ENCODE results near the gene IFNGR1. TPM values are rescaled to one million over a fixed set of nuclear protein-coding genes. Genes with fewer than 3 reads are reported as not detected.

The IFNGR1 gene
- total RNA-seq, 1 experiment from 2014 or later = 23.4 TPM

- in situ Hi-C loops (cut with HindIII; ENCODE audit: low pct_unique_long_range_greater_than_20kb, low sequenced_read_pairs) = no loop called here
- DNase-seq (ENCODE audit: low read depth, low spot score) (no peak), ATAC-seq (no peak)
- Histone ChIP-seq H3K4me1 (ENCODE audit: control insufficient read depth, insufficient read depth, low read length) (no peaks in the 10 kb centered on the region), H3K4me3 (ENCODE audit: low read depth in 2 of 2, low read length in 2 of 2) (no peak overlapping the region), H3K36me3 (ENCODE audit: control insufficient read depth, insufficient read depth, low read length) (no peaks in the 10 kb centered on the region), H3K9me3 (ENCODE audit: control insufficient read depth, insufficient read depth, low read depth, low read length) (no peaks in the 10 kb centered on the region), H3K27ac (ENCODE audit: low read length) (no peak overlapping the region), H3K27me3 (ENCODE audit: control insufficient read depth, insufficient read depth, low read length) (no peaks in the 10 kb centered on the region; the same call in 1 of the 2 replicates)
- POLR2A ChIA-PET = interaction anchor here (0.8 kb wide), 1 partner anchor 45 kb away, joined by 8 read pairs; no protein-coding TSS in a partner anchor
- no peak for TF ChIP-seq POLR2AphosphoS5 (IDR thresholded peaks at IDR 0.05; ENCODE audit: low read depth, low read length)
- no peak for TF ChIP-seq TCF7L2 (IDR thresholded peaks at IDR 0.05; ENCODE audit: low read depth, low read length)
- no peak for TF ChIP-seq REST (IDR thresholded peaks at IDR 0.05; ENCODE audit: insufficient read depth in 1 of 2, low read depth in 2 of 2, low read length in 1 of 2)
- no peak for TF ChIP-seq SIN3A (IDR thresholded peaks at IDR 0.05; ENCODE audit: borderline replicate concordance, insufficient read depth, low read depth, low read length)
- TF ChIP-seq CTCF (IDR thresholded peaks at IDR 0.05) = no peak
- CTCF ChIA-PET = no interaction called here
- BruUV-seq (replicated peaks) = no TSS peak
- intact Hi-C loops (cut with micrococcal nuclease; ENCODE audit: unreplicated experiment) = no loop called here
Measured at GRCh38 chr6:137247724-137248123, 28.5 kb upstream of the IFNGR1 start.

GRCh38 chr6:137246791-137247202 is 27.6 kb upstream of the IFNGR1 start:
- no peak for ATAC-seq
- H3K9me3 ChIP-seq (ENCODE audit: control insufficient read depth, insufficient read depth, low read depth, low read length) = no peaks in the 10 kb centered on the region
- no peak overlapping the region for H3K4me3 ChIP-seq (ENCODE audit: low read depth in 2 of 2, low read length in 2 of 2)
- TF ChIP-seq CTCF (IDR thresholded peaks at IDR 0.05) (no peak), SIN3A (IDR thresholded peaks at IDR 0.05; ENCODE audit: borderline replicate concordance, insufficient read depth, low read depth, low read length) (no peak), TCF7L2 (IDR thresholded peaks at IDR 0.05; ENCODE audit: low read depth, low read length) (no peak), POLR2AphosphoS5 (IDR thresholded peaks at IDR 0.05; ENCODE audit: low read depth, low read length) (no peak), REST (IDR thresholded peaks at IDR 0.05; ENCODE audit: insufficient read depth in 1 of 2, low read depth in 2 of 2, low read length in 1 of 2) (no peak)
- BruUV-seq (replicated peaks) = no TSS peak
- CTCF ChIA-PET = no interaction called here
- H3K4me1 ChIP-seq (ENCODE audit: control insufficient read depth, insufficient read depth, low read length) = no peaks in the 10 kb centered on the region
- no peaks in the 10 kb centered on the region; the same call in 1 of the 2 replicates for H3K27me3 ChIP-seq (ENCODE audit: control insufficient read depth, insufficient read depth, low read length)
- H3K36me3 ChIP-seq (ENCODE audit: control insufficient read depth, insufficient read depth, low read length) = no peaks in the 10 kb centered on the region
- DNase-seq (ENCODE audit: low read depth, low spot score) = no peak
- in situ Hi-C loops (cut with HindIII; ENCODE audit: low pct_unique_long_range_greater_than_20kb, low sequenced_read_pairs) (no loop called here), intact Hi-C loops (cut with micrococcal nuclease; ENCODE audit: unreplicated experiment) (no loop called here)
- POLR2A ChIA-PET = no interaction called here
- no peak overlapping the region for H3K27ac ChIP-seq (ENCODE audit: low read length)
